ENCODE results near the gene USO1. TPM values are rescaled to one million over a fixed set of nuclear protein-coding genes. Genes with fewer than 3 reads are reported as not detected.

Gene USO1
- total RNA-seq, 4 donors from 2014 or later = 57.5 to 112 (median 80.1) TPM

- TF ChIP-seq CTCF (IDR thresholded peaks at IDR 0.05; ENCODE audit: low read depth) = no peak
Observed at GRCh38 chr4:75717408-75717807, 7.0 kb upstream of the USO1 start.

- TF ChIP-seq CTCF (IDR thresholded peaks at IDR 0.05; ENCODE audit: low read depth) = no peak
Observed at GRCh38 chr4:75718529-75718928, 5.8 kb upstream of the USO1 start.

- no peak for TF ChIP-seq CTCF (IDR thresholded peaks at IDR 0.05; ENCODE audit: low read depth)
Observed at GRCh38 chr4:75722417-75722816, 2.0 kb upstream of the USO1 start.

GRCh38 chr4:75723163-75724065 lies 963 bp upstream of the USO1 start:
- TF ChIP-seq CTCF (IDR thresholded peaks at IDR 0.05; ENCODE audit: low read depth) = no peak

- TF ChIP-seq CTCF (IDR thresholded peaks at IDR 0.05; ENCODE audit: low read depth) = no peak
Observed at GRCh38 chr4:75724867-75725724, 719 bp downstream of the USO1 start.

GRCh38 chr4:75726577-75726976 lies 2.2 kb downstream of the USO1 start:
- no peak for TF ChIP-seq CTCF (IDR thresholded peaks at IDR 0.05; ENCODE audit: low read depth)

GRCh38 chr4:75727073-75727472 lies 2.7 kb downstream of the USO1 start:
- TF ChIP-seq CTCF (IDR thresholded peaks at IDR 0.05; ENCODE audit: low read depth) = no peak

Measured in subcutaneous adipose tissue (tissue), 4 donors.